Fibroblast of pulmonary artery (primary cell): Measurements from ENCODE around the gene LRG1.

Source experiments
- DNase-seq: peaks from one replicate; pipeline ENCODE4 v3.0.0-alpha.2; 2010; ENCODE audit warnings: low read depth
- H3K4me3 ChIP-seq: replicated peaks from 2 replicates; pipeline ENCODE4 v1.5.1; 2011; ENCODE audit warnings: low read depth, mild to moderate bottlenecking, control low read depth, low read length, moderate library complexity
- TF ChIP-seq, protein P1 (sequence below): IDR thresholded peaks from 2 replicates; pipeline ENCODE4 v1.5.1; 2011; ENCODE audit warnings: mild to moderate bottlenecking, control low read depth, low read length, inconsistent platforms; ENCODE audit errors: missing control alignments

Gene LRG1

DNA sequence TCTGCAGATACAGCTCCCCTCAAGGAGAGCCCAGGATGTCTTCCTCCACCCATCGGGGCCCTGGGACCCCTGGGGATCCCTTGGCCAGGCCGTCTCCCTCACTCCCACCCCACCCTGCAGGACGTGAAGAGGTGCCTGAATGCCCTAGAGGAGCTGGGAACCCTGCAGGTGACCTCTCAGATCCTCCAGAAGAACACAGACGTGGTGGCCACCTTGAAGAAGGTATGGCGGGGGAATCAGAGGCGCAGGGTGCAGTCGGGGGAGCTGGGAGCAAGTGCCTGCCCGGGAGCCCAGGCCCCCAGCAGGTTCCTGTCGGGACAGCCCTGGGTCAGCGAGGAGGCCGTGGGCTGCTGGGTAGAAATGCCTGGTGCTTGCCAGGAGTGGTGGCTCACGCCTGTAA, 41.1 kb downstream of the LRG1 start:
- H3K4me3 ChIP-seq = no peak overlapping the region
- DNase-seq = no peak
- TF ChIP-seq, protein P1, sequence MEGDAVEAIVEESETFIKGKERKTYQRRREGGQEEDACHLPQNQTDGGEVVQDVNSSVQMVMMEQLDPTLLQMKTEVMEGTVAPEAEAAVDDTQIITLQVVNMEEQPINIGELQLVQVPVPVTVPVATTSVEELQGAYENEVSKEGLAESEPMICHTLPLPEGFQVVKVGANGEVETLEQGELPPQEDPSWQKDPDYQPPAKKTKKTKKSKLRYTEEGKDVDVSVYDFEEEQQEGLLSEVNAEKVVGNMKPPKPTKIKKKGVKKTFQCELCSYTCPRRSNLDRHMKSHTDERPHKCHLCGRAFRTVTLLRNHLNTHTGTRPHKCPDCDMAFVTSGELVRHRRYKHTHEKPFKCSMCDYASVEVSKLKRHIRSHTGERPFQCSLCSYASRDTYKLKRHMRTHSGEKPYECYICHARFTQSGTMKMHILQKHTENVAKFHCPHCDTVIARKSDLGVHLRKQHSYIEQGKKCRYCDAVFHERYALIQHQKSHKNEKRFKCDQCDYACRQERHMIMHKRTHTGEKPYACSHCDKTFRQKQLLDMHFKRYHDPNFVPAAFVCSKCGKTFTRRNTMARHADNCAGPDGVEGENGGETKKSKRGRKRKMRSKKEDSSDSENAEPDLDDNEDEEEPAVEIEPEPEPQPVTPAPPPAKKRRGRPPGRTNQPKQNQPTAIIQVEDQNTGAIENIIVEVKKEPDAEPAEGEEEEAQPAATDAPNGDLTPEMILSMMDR = no peak

DNA sequence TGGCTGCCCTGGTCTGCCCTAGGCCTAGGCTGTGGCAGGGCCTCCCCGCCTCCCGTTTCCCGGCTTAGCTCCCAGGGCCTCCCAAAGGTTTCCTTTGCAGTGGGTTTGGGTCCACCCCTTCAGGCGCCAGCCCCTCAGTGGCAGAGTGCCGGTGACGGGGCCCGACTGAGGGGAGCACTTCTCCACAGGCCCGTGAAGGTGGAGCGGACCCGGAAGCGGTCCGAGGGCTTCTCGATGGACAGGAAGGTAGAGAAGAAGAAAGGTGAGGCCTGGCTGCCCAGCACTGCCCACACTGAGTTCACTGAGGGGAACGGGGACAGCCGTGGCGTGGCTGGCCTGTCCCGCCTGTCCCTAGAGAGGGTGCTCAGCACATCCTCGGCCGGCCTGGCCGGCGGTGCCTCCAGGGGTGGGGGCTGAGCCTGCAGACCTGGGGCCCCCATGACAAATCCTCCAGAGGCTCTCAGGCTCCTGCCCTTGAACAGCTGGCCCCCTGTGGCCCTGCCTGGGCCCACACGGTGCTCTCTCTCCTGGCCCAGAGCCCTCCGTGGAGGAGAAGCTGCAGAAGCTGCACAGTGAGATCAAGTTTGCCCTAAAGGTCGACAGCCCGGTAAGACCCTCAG, 42.0 kb downstream of the LRG1 start:
- DNase-seq = no peak
- H3K4me3 ChIP-seq = no peak overlapping the region
- TF ChIP-seq, protein P1 = no peak

DNA sequence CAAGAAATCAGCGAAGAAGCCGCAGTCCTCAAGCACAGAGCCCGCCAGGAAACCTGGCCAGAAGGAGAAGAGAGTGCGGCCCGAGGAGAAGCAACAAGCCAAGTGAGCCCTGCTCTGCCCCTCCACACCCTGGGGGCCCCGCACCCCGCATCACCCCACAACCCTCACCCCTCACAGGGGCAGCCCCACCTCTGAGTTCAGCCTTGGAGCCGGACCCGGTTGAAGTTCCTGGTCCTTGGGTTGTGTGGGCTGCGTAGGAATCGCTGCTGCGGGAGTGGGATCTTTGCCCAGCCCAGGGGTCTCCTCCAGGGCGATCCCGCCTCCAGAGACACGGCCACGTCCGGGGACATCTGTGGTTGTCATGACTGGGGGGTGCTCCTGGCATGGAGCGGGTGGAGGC, 43.5 kb downstream of the LRG1 start:
- H3K4me3 ChIP-seq = no peak overlapping the region
- DNase-seq = no peak
- TF ChIP-seq, protein P1 = no peak

DNA sequence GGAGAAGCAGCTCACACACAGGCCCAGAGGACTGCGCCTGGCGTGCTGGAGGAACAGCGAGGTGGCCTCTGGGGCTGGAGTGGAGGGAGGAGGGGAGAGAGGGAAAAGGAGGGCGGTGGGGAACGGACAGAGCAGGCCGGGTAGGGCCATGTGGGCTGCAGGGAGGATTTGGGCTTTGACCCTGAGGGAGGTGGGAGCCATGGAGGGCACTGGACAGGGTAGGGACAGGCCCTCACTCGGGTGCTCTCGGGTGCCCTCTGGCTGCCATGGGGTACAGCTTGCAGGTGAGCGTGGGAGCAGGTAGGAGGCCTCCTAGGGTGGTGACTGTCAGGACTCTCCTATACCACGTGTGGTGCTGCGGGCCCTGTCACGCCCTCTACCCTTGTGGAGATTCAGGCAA, 44.4 kb downstream of the LRG1 start:
- TF ChIP-seq, protein P1 = peak; percentile 5
- H3K4me3 ChIP-seq = no peak overlapping the region
- no peak for DNase-seq

DNA sequence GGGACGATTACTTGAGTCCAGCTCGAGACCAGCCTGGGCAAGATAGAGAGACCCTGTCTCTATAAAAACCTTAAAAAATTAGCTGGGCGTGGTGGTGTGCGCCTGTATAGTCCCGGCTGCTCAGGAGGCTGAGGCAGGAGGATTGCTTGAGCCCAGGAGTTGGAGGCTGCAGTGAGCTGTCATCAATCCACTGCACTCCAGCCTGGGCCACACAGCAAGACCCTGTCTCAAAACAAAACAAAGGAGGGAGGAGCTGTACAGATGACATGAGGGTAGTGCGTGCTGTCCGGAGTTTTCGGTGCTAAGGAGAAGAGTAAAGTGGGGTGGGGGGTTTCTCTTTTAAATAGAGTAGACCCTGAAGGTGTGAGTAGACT, 45.2 kb downstream of the LRG1 start:
- DNase-seq = no peak
- TF ChIP-seq, protein P1 = no peak
- H3K4me3 ChIP-seq = no peak overlapping the region

DNA sequence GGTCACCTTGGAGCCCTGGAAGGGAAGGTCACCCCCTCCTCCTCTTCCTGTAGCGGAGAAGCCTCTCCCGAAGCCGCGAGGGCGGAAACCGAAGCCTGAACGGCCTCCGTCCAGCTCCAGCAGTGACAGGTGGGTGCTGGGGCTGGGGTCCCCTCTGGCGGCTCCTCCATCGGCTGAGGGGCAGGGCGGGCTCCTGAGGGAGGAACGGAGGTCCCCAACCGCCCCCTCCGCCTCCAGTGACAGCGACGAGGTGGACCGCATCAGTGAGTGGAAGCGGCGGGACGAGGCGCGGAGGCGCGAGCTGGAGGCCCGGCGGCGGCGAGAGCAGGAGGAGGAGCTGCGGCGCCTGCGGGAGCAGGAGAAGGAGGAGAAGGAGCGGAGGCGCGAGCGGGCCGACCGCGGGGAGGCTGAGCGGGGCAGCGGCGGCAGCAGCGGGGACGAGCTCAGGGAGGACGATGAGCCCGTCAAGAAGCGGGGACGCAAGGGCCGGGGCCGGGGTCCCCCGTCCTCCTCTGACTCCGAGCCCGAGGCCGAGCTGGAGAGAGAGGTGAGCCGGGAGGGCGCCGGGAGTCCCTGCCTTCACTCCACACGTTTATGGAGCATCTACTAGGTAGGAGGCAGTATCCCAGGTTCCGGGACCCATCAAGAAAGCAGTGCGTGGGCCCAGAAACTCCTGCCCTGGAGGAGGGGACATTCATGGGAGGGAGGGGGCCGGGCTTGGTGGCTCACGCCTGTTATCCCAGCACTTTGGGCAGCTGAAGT, 45.7 kb downstream of the LRG1 start:
- DNase-seq = no peak
- H3K4me3 ChIP-seq = no peak overlapping the region
- TF ChIP-seq, protein P1 = no peak
